GM21619 (cell line): Measurements from ENCODE around the gene SAA4.
"Not testable (repeated sequence)": the region's sequence is repeated elsewhere in the genome, so short reads cannot be mapped to it uniquely, and the experiment has no call there.

Source experiments
- ATAC-seq: cut with Tn5 transposase; IDR thresholded peaks from one replicate; pipeline ENCODE4 v1.9.1; 2021; ENCODE audit not compliant: unreplicated experiment

Gene SAA4

DNA sequence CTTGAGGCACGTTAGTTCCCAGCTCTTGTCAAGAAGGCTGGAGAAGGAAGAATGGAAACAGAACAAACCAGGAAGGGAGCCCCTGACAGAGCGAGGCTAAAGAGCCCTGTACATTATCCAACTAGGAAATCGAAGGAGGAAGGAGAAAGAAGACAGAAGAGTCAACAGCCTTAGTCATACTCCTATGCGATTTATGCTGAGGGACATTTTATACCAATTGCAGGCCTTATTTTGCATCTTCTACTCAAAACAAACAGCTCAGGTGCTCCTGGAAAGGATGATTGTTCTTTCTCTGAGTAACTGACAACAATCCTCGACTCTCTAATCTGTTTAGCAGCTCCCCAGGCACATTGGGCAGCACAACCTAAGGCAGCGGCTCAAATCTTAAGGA is 10.6 kb upstream of the SAA4 start:
- ATAC-seq, result not testable (repeated sequence)

DNA sequence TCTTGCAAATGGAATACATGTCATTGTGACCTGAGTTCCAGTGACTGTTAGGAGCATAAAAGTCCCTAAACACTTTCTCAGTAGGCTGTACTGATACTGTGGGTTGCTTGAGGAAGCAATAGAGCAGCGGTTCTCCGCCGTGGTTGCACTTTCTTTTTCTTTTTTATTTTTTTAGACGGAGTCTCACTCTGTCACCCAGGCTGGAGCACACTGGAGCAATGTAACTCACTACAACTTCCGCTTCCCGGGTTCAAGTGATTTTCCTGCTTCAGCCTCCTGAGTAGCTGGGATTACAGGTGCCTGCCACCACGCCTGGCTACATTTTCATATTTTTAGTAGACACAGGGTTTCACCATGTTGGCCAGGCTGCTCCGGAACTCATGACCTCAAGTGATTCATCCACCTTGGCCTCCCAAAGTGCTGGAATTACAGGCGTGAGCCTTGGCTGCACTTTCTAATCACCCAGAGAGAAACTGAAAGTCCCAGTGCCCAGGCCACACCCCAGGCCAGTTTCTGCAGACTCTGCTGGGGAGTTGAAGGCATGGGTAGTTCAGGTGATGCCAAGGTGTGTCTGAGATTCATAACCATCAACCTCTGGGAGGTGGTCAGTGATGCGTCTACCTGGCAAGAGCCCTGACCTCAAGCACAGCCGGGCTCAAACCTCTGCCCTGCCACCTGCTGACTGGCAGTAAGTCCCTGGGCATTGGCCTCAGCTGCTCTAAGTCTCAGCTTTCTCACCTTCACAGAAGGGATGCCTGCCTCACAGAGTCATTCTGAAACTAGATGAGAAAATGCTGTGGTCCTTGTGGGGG is 10.0 kb upstream of the SAA4 start:
- ATAC-seq, result peak; percentile 75

- no peak for ATAC-seq
These were observed 8.8 kb upstream of the SAA4 start for GRCh38 chr11:18245396-18245795.

- no peak for ATAC-seq
These were observed 7.3 kb upstream of the SAA4 start for GRCh38 chr11:18243783-18244362.

DNA sequence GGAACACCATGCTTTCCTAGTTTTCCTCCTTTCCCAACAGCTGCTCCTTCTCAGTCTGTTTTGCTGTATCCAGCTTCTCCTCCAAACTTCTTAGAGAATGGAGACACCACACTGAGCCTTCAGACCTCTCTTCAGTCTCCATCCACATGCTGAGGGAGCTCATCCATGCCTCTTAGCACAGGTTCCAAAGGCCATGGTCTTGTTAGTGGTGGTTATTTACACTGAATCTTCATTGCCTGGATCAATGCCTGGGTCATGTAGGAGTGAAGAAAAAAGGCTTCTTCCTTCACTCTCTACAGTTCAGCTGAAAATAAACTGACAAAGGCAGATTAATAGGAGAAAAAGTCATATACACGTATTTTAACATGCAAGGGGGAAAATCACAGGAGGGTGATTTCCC is 3.1 kb upstream of the SAA4 start:
- no peak for ATAC-seq

GRCh38 chr11:18235394-18236334 is 938 bp downstream of the SAA4 start:
- no peak for ATAC-seq

DNA sequence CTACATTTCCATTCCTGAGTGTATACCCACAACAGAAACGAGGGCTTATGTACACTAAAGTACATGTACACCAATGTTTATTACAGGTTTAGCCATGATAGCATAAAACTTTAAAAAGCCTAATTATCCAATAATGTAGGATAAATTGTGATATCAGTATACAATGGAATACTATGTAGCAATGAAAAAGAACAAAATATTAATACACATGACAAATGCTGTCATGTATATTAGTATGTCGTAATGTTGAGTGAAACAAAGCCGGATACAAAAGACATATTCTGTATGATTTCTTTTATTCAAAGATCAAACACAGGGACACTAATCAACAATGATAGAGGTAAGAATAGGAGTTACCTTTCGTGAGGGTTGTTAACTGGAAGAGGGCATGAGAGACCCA is 2.7 kb downstream of the SAA4 start:
- ATAC-seq, result no peak

- no peak for ATAC-seq
These were observed 5.7 kb downstream of the SAA4 start for GRCh38 chr11:18230859-18231258.

DNA sequence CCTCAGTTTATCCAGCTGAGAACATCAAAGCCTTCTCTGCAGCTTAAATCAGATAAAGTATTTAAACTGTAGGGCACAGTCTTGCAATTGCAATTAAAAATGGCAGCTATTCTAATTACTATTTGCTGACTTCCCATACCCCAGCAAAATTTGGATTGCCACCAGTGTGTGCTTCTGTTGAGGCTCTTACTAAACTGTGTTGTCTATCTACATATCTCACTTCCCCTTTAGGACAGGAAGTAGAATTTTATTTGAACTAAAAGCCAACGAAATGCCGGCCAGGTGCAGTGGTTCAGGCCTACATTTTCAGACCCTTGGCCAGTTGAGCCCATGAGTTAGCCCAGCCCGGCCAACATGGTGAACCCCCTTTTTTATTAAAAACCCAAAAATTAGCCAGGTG is 7.1 kb downstream of the SAA4 start:
- peak; percentile 96 for ATAC-seq

DNA sequence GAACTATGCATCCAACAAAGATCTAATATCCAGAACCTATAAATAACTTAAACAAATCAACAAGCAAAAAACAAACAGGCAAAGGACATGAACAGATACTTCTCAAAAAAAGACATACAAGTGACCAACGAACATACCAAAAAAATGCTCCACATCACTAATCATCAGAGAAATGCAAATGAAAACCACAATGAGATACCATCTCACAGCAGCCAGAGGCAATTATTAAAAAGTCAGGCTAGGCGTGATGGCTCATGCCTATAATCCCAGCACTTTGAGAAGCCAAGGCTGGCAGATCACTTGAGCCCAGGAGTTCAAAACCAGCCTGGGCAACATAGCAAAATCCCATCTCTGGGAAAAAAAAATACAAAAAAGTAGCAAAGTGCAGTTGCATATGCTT is 10.7 kb downstream of the SAA4 start:
- ATAC-seq, result no peak

GRCh38 chr11:18223591-18224387 is 12.8 kb downstream of the SAA4 start:
- ATAC-seq, result no peak

GRCh38 chr11:18222814-18223421 is 13.7 kb downstream of the SAA4 start:
- ATAC-seq, result no peak

- ATAC-seq, result no peak
These were observed 15.2 kb downstream of the SAA4 start for GRCh38 chr11:18221274-18221876.

DNA sequence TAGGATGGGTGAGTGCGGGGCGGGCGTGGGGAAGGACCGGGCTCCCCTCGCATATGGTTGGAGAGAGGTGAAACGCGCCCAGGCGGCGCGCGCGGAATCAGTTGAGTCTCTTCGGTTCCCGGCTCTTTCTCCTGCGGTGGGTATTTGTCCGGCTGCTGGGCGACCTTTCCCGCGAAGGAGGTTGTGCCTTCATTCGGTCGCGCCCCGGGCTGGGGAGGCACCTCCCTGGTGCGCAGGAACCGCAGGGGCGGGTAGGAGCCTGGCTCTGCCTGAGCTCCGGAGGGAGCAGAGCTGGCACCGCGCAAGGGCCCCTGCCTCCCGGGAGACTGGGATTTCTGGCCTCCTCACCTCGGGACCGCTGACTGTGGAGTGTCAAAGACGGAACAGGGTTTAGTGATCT is 27.5 kb downstream of the SAA4 start:
- ATAC-seq, result no peak

DNA sequence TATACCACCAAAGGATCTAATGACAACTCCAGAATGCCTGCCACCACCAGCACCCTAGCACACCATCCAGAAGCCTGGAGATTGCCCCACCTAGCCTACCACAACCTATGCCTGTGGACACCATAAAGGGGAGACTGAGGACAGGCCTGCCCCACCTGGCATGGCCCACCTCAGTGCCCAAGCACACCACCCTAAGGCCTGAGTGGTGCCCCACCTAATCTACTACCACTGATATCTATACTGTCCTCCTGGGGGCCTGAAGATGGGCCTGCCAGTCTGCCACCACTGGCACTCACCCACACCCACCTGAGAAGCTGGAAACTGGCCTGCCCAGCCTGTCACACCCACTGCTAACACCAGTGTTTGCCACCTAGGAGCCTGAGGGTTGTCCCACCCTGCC is 31.8 kb downstream of the SAA4 start:
- no peak for ATAC-seq

DNA sequence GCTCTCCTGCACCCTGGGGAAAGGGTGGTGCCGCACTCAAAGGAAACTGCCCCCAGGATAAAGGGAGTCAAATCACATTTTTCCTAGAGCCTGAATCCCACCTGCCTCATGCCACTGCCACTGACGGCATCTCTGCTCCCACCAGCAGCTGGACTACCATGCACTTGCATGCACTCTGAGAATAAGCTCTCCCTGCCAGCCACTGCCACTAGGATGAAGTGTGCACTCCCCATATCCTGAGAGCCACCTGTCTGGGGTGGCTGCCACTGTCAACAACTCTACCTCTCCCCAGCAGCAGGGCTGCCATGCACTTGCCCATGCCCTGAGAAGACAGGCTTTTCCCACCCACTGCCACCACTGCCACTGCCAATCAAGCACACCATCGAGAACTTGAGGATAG is 32.4 kb downstream of the SAA4 start:
- no peak for ATAC-seq

DNA sequence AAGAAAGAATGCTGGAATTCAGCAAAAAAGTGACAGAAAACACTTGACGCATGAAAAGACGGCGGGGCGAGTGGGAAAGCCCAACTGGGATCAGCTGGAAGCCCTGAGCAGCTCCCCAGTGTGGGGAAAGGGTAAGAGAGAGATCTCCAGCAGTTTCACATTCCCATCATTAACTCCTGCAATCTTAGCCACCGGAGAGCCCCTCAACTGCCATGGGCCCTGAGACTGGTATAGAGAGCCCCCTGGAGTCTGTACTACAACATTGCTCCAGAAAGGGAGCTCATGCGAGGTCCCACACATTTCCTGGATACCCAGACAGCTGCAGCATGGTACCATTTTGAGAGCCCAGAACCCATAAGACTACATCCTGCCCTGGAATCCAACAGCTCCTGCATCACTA is 32.9 kb downstream of the SAA4 start:
- ATAC-seq, result no peak

DNA sequence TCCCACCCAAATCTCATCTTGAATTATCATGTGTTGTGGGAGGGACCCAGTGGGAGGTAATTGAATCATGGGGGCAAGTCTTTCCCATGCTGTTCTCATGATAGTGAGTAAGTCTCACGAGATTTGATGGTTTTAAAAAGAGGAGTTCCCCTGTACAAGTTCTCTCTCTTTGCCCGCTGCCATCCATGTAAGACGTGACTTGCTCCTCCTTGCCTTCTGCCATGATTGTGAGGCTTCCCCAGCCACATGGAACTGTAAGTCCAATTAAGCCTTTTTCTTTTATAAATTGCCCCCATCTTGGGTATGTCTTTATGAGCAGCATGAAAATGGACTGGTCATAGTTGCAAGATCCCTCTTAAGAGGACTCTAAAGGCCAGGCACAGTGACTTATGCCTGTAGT is 38.9 kb downstream of the SAA4 start:
- not testable (repeated sequence) for ATAC-seq

DNA sequence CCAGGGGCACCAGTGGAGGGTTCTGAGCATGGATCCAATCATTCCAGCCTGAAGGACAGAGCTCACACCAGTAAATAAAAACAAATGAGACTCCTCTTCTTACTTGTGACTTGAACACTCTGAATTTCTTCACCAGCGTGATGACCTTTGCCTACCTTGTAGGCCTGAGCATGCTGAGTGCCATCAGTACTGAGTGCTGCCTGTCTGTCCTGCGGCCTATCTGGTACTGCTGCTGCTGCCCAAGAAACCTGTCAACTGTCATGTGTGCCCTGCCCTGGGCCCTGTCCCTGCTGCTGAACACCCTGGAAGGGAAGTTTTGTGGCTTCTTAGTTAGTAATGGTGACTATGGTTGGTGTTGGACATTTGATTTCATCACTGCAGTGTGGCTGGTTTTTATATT is 40.1 kb downstream of the SAA4 start:
- no peak for ATAC-seq

DNA sequence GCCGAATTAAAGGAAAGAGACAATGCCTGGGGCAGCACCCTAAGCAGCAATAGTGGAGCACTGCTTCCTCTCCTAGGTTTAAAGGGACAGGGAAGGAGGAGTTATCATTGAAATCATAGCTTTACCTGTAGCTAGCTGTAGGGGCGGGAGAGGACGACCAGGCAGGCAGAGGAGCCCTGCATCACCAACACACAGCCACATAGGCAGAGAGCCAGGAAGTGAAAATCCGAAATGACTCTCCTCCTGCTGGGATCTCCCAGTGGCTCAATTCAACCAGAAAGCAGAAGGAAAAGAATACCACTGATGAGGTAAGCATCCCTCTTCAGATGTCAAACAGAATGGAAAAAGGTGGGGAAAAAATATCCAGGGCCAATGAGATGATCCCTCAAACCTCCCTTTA is 43.6 kb downstream of the SAA4 start:
- ATAC-seq, result no peak
